ENCODE data around the gene DUSP8. TPM values are rescaled to one million over a fixed set of nuclear protein-coding genes. Genes with fewer than 3 reads are reported as not detected.
"Not testable (repeated sequence)": the region's sequence is repeated elsewhere in the genome, so short reads cannot be mapped to it uniquely, and the experiment has no call there.

DUSP8 gene
- total RNA-seq, 1 donor from 2014 or later: 123 TPM

GRCh38 chr11:1514336-1515061 lies 57.6 kb downstream of the DUSP8 start:
- Mint-ChIP-seq H3K27ac (ENCODE audit: unreplicated experiment) (no peak overlapping the region), H3K4me1 (ENCODE audit: low read depth, unreplicated experiment) (peaks cover 51% of the 10 kb centered on the region), H3K27me3 (ENCODE audit: unreplicated experiment) (peaks cover 13% of the 10 kb centered on the region), H3K9me3 (ENCODE audit: unreplicated experiment) (peaks cover 12% of the 10 kb centered on the region), H3K36me3 (ENCODE audit: unreplicated experiment) (no peaks in the 10 kb centered on the region), H3K4me3 (ENCODE audit: unreplicated experiment) (no peak overlapping the region)
- DNase-seq: no peak
- no peak for TF ChIP-seq CTCF (IDR thresholded peaks at IDR 0.05; ENCODE audit: partially characterized antibody, unreplicated experiment)

- DNase-seq: no peak
- Mint-ChIP-seq H3K4me3 (ENCODE audit: unreplicated experiment) (peak overlapping the region; percentile 5), H3K27me3 (ENCODE audit: unreplicated experiment) (peaks cover 10% of the 10 kb centered on the region), H3K27ac (ENCODE audit: unreplicated experiment) (peak overlapping the region; percentile 62), H3K9me3 (ENCODE audit: unreplicated experiment) (peaks cover 11% of the 10 kb centered on the region), H3K36me3 (ENCODE audit: unreplicated experiment) (no peaks in the 10 kb centered on the region), H3K4me1 (ENCODE audit: low read depth, unreplicated experiment) (peaks cover 47% of the 10 kb centered on the region)
- no peak for TF ChIP-seq CTCF (IDR thresholded peaks at IDR 0.05; ENCODE audit: partially characterized antibody, unreplicated experiment)
Measured at GRCh38 chr11:1513326-1514296, 58.5 kb downstream of the DUSP8 start.

- not testable (repeated sequence) for H3K36me3 Mint-ChIP-seq (ENCODE audit: unreplicated experiment); DNase-seq
Measured at GRCh38 chr11:1512531-1513258, 59.4 kb downstream of the DUSP8 start.

GRCh38 chr11:1511937-1512496 lies 60.1 kb downstream of the DUSP8 start:
- no peak overlapping the region for H3K27ac Mint-ChIP-seq (ENCODE audit: unreplicated experiment)
- H3K9me3 Mint-ChIP-seq (ENCODE audit: unreplicated experiment): peaks cover 11% of the 10 kb centered on the region
- H3K36me3 Mint-ChIP-seq (ENCODE audit: unreplicated experiment): no peaks in the 10 kb centered on the region
- peaks cover 10% of the 10 kb centered on the region for H3K27me3 Mint-ChIP-seq (ENCODE audit: unreplicated experiment)
- TF ChIP-seq CTCF (IDR thresholded peaks at IDR 0.05; ENCODE audit: partially characterized antibody, unreplicated experiment): no peak
- no peak overlapping the region for H3K4me3 Mint-ChIP-seq (ENCODE audit: unreplicated experiment)
- no peak for DNase-seq
- H3K4me1 Mint-ChIP-seq (ENCODE audit: low read depth, unreplicated experiment): peaks cover 45% of the 10 kb centered on the region

More at GRCh38 chr11:1512531-1513258, 59.4 kb downstream of the DUSP8 start:
- peaks cover 45% of the 10 kb centered on the region for H3K4me1 Mint-ChIP-seq (ENCODE audit: low read depth, unreplicated experiment)
- H3K27me3 Mint-ChIP-seq (ENCODE audit: unreplicated experiment); H3K4me3 Mint-ChIP-seq (ENCODE audit: unreplicated experiment); H3K27ac Mint-ChIP-seq (ENCODE audit: unreplicated experiment): not testable (repeated sequence)
- peaks cover 11% of the 10 kb centered on the region for H3K9me3 Mint-ChIP-seq (ENCODE audit: unreplicated experiment)

GRCh38 chr11:1510928-1511327 lies 61.1 kb downstream of the DUSP8 start:
- no peak for DNase-seq
- no peak for TF ChIP-seq CTCF (IDR thresholded peaks at IDR 0.05; ENCODE audit: partially characterized antibody, unreplicated experiment)
- H3K4me1 Mint-ChIP-seq (ENCODE audit: low read depth, unreplicated experiment): peaks cover 42% of the 10 kb centered on the region
- peaks cover 11% of the 10 kb centered on the region for H3K9me3 Mint-ChIP-seq (ENCODE audit: unreplicated experiment)
- H3K27ac Mint-ChIP-seq (ENCODE audit: unreplicated experiment): peak overlapping the region; percentile 38
- H3K36me3 Mint-ChIP-seq (ENCODE audit: unreplicated experiment): no peaks in the 10 kb centered on the region
- H3K27me3 Mint-ChIP-seq (ENCODE audit: unreplicated experiment): peaks cover 5% of the 10 kb centered on the region
- no peak overlapping the region for H3K4me3 Mint-ChIP-seq (ENCODE audit: unreplicated experiment)

- H3K4me3 Mint-ChIP-seq (ENCODE audit: unreplicated experiment); H3K36me3 Mint-ChIP-seq (ENCODE audit: unreplicated experiment); H3K27me3 Mint-ChIP-seq (ENCODE audit: unreplicated experiment); H3K27ac Mint-ChIP-seq (ENCODE audit: unreplicated experiment); DNase-seq: not testable (repeated sequence)
- Mint-ChIP-seq H3K4me1 (ENCODE audit: low read depth, unreplicated experiment) (peaks cover 40% of the 10 kb centered on the region), H3K9me3 (ENCODE audit: unreplicated experiment) (peaks cover 11% of the 10 kb centered on the region)
Measured at GRCh38 chr11:1510351-1510750, 61.7 kb downstream of the DUSP8 start.

Data from glutamatergic neuron (in vitro differentiated cells).